Lung microvascular endothelial cell (primary cell): ENCODE measurements around the gene ZFYVE21. TPM values are rescaled to one million over a fixed set of nuclear protein-coding genes. Genes with fewer than 3 reads are reported as not detected.

Source experiments
- DNase-seq, 2 donors: peaks; one replicate each; pipeline versions ENCODE4 v3.0.0 to v3.0.0-alpha.2; 2010; ENCODE audit warnings: low read depth in 2 of 2
- total RNA-seq: library from RNA; depleted of rRNA; stranded (reverse); fragments of >200 nt; gene quantifications from 2 replicates; pipeline ENCODE4 v1.2.1, GENCODE V29; 2014

The ZFYVE21 gene
- total RNA-seq, 1 donor from 2014 or later, result 90.9 TPM

GRCh38 chr14:103692159-103692558, 23.5 kb upstream of the ZFYVE21 start:
- DNase-seq, result no peak

- DNase-seq, result no peak
Observed at GRCh38 chr14:103692871-103693270, 22.7 kb upstream of the ZFYVE21 start.

- DNase-seq, result no peak
Observed at GRCh38 chr14:103693515-103693914, 22.1 kb upstream of the ZFYVE21 start.

GRCh38 chr14:103694572-103695026, 21.0 kb upstream of the ZFYVE21 start:
- no peak for DNase-seq

GRCh38 chr14:103695296-103696069, 20.1 kb upstream of the ZFYVE21 start:
- DNase-seq, result no peak

GRCh38 chr14:103696070-103696402, 19.6 kb upstream of the ZFYVE21 start:
- DNase-seq, result no peak

- DNase-seq, result peak; percentile 35 to 43
Observed at GRCh38 chr14:103696466-103697071, 19.0 kb upstream of the ZFYVE21 start.

GRCh38 chr14:103697206-103697602, 18.4 kb upstream of the ZFYVE21 start:
- DNase-seq, result no peak

GRCh38 chr14:103697603-103698379, 17.8 kb upstream of the ZFYVE21 start:
- no peak for DNase-seq

GRCh38 chr14:103698380-103699260, 17.0 kb upstream of the ZFYVE21 start:
- no peak for DNase-seq

GRCh38 chr14:103699261-103699661, 16.3 kb upstream of the ZFYVE21 start:
- no peak for DNase-seq

- no peak for DNase-seq
Observed at GRCh38 chr14:103699901-103700752, 15.5 kb upstream of the ZFYVE21 start.

GRCh38 chr14:103700753-103701490, 14.7 kb upstream of the ZFYVE21 start:
- DNase-seq, result no peak

- DNase-seq, result no peak
Observed at GRCh38 chr14:103702095-103702494, 13.5 kb upstream of the ZFYVE21 start.

GRCh38 chr14:103702497-103703432, 12.8 kb upstream of the ZFYVE21 start:
- no peak for DNase-seq

- DNase-seq, result peak; percentile 61 to 92
Observed at GRCh38 chr14:103703433-103704385, 11.9 kb upstream of the ZFYVE21 start.

GRCh38 chr14:103704708-103705107, 10.9 kb upstream of the ZFYVE21 start:
- DNase-seq, result peak; percentile 36 to 80
